GM13976 (cell line): ENCODE data around the gene SLC16A1.

Source experiments
- DNase-seq: peaks from one replicate; pipeline ENCODE4 v3.0.0; 2012; ENCODE audit warnings: low spot score
- in situ Hi-C: fragments of 300-500 bp; cut with MboI; formaldehyde crosslinking; loops from one replicate; pipeline ENCODE4 v1.12.0; 2022; ENCODE audit warnings: low sequenced_read_pairs, mixed read lengths, inconsistent platforms; ENCODE audit not compliant: unreplicated experiment
- TF ChIP-seq, protein P1 (sequence below): IDR thresholded peaks from 2 replicates; pipeline ENCODE4 v1.5.1; 2012; ENCODE audit warnings: borderline replicate concordance, mild to moderate bottlenecking; ENCODE audit not compliant: insufficient read depth; ENCODE audit errors: extremely low read depth, missing control alignments, control extremely low read depth

The SLC16A1 gene

GRCh38 chr1:112866981-112867380, 89.0 kb downstream of the SLC16A1 start:
- in situ Hi-C loops, result no loop called here
- DNase-seq, result no peak

DNA sequence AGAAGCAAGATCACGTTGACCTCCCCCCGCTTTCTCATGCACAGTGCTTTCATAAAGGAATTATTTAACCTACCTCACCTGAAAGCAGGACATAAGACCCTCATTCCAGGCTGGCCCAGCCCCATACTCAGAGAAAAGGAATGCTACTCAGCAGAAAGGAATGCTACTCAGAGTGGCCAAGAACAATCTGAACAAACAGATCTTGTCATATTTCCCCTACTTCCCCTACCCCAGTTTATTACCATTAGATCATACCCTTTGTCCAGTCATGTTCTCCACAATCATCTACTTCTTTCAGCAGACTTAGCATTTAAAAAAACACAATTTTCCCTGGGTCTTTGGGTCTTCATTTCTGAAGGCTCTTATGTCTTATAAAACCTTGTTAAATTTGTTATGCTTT, 89.8 kb downstream of the SLC16A1 start:
- in situ Hi-C loops, result no loop called here
- no peak for DNase-seq
- TF ChIP-seq, protein P1, sequence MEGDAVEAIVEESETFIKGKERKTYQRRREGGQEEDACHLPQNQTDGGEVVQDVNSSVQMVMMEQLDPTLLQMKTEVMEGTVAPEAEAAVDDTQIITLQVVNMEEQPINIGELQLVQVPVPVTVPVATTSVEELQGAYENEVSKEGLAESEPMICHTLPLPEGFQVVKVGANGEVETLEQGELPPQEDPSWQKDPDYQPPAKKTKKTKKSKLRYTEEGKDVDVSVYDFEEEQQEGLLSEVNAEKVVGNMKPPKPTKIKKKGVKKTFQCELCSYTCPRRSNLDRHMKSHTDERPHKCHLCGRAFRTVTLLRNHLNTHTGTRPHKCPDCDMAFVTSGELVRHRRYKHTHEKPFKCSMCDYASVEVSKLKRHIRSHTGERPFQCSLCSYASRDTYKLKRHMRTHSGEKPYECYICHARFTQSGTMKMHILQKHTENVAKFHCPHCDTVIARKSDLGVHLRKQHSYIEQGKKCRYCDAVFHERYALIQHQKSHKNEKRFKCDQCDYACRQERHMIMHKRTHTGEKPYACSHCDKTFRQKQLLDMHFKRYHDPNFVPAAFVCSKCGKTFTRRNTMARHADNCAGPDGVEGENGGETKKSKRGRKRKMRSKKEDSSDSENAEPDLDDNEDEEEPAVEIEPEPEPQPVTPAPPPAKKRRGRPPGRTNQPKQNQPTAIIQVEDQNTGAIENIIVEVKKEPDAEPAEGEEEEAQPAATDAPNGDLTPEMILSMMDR, result no peak

More at GRCh38 chr1:112866981-112867380, 89.0 kb downstream of the SLC16A1 start:
- TF ChIP-seq, protein P1, result no peak

DNA sequence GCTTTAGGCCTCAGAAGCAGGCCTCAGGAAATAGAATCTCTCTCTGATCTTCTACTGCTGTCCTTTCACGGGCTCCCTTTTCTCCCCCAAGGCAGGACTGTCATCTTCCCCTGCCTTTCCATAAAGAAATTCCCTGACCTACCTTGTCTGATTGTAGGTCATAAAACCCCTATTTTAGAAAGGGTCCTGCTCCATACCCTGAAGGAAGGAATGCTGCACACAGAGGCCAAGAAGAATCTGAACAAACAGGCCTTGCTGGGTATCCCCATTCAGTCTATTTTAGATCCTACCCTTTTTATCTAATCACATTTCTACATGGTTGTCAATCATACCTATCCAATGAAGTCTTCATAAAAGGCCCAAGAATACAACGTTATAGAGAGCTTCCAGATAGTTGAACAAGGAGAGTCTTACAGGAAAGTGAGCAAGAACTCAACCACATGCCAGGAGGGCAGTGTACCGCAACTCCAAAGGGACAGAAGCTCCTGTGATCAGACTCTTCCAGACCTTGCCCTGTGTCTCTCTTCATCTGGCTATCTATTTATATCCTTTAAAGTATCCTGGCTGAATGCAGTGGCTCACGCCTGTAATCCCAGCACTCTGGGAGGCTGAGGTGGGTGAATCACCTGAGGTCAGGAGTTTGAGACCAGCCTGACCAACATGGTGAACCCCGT, 93.1 kb downstream of the SLC16A1 start:
- in situ Hi-C loops, result no loop called here
- TF ChIP-seq, protein P1, result no peak
- no peak for DNase-seq
